GM12801 (cell line): Measurements from ENCODE around the gene ZNF831.

Experiments used
- CTCF ChIP-seq: IDR thresholded peaks from one replicate; pipeline ENCODE4 v1.5.1; 2011; ENCODE audit warnings: control low read depth; ENCODE audit not compliant: insufficient read length; ENCODE audit errors: extremely low read depth

ZNF831 gene

GRCh38 chr20:59232618-59233017, 69.0 kb downstream of the ZNF831 start:
- no peak for TF ChIP-seq CTCF

GRCh38 chr20:59235226-59235625, 71.6 kb downstream of the ZNF831 start:
- TF ChIP-seq CTCF = no peak

- no peak for TF ChIP-seq CTCF
Observed at GRCh38 chr20:59240006-59240405, 76.4 kb downstream of the ZNF831 start.

- TF ChIP-seq CTCF = no peak
Observed at GRCh38 chr20:59242714-59243626, 79.3 kb downstream of the ZNF831 start.

GRCh38 chr20:59246691-59247400, 83.2 kb downstream of the ZNF831 start:
- TF ChIP-seq CTCF = no peak

- TF ChIP-seq CTCF = no peak
Observed at GRCh38 chr20:59247731-59248684, 84.4 kb downstream of the ZNF831 start.
